HG03342 (cell line): Measurements from ENCODE around the gene SLC7A11.
"Not testable (repeated sequence)": the region's sequence is repeated elsewhere in the genome, so short reads cannot be mapped to it uniquely, and the experiment has no call there.

Experiments used
- ATAC-seq: cut with Tn5 transposase; IDR thresholded peaks from one replicate; pipeline ENCODE4 v1.9.1; 2021; ENCODE audit warnings: mild to moderate bottlenecking, moderate library complexity; ENCODE audit not compliant: unreplicated experiment

The SLC7A11 gene

DNA sequence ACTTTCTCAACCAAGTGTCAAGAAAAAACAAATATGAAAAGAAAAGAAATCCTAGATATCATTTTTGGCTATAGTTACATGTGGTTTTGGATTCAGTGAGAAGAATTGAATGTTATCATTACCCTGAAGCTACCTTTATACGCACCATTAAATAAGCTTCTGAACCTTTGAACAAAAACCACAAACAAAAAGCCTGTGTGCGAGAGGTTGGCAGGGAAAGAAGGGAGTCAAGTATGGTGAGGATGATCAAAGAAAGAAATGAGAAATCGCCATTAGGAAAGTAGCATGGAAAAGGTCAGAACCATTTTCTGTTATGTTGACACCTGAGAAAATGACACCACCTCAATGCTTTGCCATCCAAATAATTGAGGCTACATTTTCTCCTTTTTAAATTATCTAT is 1.2 kb upstream of the SLC7A11 start:
- no peak for ATAC-seq

DNA sequence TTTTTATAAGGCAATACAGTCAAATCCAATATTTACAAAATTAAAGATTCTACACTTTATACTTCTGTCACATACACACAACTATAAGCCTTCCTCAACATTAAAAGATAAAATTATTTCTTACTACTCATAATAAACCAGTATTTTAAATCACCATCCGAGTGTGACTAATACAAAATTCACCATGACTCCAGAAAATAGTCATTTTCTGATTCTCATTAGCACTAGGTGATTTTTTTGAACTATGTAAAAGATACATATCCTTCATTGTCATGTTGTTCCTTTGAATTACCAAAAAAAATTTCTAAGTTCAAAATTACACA is 646 bp upstream of the SLC7A11 start:
- ATAC-seq = no peak

- ATAC-seq = peak; percentile 0
Observed at GRCh38 chr4:138241281-138242075, 671 bp downstream of the SLC7A11 start.

- ATAC-seq = no peak
Observed at GRCh38 chr4:138239491-138239890, 2.7 kb downstream of the SLC7A11 start.

- no peak for ATAC-seq
Observed at GRCh38 chr4:138238521-138239292, 3.4 kb downstream of the SLC7A11 start.

DNA sequence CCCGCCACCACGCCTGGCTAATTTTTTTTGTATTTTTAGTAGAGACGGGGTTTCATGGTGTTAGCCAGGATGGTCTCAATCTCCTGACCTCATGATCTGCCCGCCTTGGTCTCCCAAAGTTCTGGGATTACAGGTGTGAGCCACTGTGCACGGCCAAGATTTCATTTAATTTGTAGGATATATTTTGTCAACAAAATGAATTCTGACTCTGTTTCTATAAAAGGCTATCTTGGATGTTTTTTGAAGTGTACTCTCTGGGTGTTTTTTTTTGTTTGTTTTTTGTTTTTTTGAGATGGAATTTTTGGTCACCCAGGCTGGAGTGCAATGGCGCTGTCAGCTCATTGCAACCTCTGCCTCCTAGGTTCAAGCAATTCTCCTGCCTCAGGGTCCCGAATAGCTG is 5.0 kb downstream of the SLC7A11 start:
- not testable (repeated sequence) for ATAC-seq

DNA sequence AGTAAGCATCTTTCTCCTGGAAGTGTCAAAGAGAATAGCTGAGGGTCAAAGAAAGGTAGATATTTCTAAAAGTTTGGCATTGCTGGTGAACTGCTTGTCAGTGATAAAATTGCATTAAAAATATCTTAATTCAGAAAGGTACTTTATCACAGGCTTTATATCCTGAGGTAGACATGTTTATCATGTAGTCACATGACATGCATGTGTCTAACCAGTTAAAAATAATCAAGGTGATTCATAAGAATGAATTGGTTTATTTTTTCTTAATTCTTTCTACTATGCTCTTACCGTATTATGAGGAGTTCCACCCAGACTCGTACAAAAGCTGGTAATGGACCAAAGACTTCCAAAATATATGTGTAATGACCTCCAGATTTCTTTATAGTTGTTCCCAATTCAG is 6.1 kb downstream of the SLC7A11 start:
- no peak for ATAC-seq

- peak; percentile 49 for ATAC-seq
Observed at GRCh38 chr4:138235419-138235952, 6.7 kb downstream of the SLC7A11 start.

GRCh38 chr4:138234248-138234647 is 7.9 kb downstream of the SLC7A11 start:
- no peak for ATAC-seq

DNA sequence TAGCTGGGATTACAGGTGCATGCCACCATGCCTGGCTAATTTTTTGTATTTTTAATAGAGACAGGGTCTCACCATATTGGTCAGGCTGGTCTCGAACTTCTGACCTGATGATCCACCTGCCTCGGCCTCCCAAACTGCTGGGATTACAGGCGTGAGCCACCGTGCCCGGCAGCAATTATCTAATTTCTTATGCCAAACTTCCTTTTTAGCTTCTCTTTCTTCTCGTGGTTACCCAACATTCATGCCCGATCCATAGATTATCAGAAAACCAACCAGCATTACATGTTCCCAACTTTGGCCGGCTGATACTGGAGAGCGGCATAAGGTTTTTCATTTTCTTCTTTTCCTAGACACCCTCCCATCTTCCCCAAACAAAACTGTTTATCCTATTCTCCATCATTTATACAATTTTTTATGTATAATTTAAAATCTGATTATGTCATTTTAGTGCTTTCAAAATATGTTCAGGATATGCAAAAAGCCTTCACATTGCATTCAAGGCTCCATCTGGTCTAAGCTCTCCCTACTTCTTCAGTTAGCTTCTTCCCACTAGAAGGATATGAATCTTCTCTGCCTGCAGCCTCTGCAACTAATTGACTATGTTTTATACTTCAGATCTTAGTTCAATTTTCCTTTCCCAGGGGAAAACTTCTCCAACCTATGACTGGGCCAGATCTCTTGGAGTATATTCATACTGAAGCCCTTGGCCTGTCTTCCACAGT is 8.7 kb downstream of the SLC7A11 start:
- ATAC-seq = no peak

GRCh38 chr4:138232364-138232763 is 9.8 kb downstream of the SLC7A11 start:
- no peak for ATAC-seq

DNA sequence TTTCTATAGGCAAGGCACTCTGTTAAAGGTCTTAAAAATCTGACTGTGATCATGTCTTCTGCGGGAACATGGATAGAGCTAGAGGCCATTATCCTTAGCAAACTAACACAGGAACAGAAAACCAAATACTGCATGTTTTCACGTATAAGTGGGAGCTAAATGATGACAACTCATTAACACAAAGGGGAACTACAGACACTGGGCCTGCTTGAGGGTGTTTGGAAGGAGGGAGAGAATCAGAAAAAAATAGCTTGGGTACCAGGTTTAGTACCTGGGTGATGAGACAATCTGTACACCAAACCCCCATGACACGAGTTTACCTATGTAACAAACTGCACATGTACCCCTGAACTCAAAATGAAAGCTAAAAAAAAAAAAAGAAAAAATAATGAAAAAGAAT is 12.1 kb downstream of the SLC7A11 start:
- ATAC-seq = no peak

- no peak for ATAC-seq
Observed at GRCh38 chr4:138229160-138229559, 13.0 kb downstream of the SLC7A11 start.

- no peak for ATAC-seq
Observed at GRCh38 chr4:138226351-138226750, 15.8 kb downstream of the SLC7A11 start.

- ATAC-seq = no peak
Observed at GRCh38 chr4:138225477-138225876, 16.7 kb downstream of the SLC7A11 start.

- ATAC-seq = no peak
Observed at GRCh38 chr4:138224614-138225013, 17.5 kb downstream of the SLC7A11 start.

DNA sequence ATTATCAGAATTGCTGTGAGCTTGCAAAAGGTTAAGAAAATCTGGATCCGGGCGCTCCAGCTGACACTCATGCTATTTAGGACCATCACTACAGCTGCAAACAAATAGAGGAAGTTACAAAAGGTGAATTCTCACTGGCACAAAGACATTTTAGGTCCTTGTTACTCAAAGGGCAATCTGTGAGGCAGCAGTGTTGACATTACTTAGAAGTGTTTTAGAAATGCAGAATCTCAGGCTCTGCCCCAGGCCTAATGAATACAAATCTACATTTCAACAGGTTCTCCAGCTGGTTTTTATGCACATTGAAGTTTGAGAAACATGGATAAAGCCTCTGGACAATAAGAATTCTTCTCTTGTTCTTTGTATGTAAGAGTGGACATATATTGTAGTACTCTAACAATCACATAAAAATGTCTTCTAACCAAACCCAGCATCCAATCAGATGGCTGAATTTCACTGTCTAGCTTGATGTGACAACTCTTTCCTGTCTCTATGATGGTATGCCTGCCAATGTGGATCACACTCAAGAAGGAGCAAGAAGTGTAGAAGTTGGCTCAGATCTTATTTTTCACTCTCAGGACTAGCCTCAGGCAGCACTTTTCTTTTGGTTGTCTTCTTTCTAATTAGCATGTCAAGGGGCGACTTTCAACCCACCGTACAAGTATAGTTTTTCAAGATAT is 18.8 kb downstream of the SLC7A11 start:
- ATAC-seq = peak; percentile 48

DNA sequence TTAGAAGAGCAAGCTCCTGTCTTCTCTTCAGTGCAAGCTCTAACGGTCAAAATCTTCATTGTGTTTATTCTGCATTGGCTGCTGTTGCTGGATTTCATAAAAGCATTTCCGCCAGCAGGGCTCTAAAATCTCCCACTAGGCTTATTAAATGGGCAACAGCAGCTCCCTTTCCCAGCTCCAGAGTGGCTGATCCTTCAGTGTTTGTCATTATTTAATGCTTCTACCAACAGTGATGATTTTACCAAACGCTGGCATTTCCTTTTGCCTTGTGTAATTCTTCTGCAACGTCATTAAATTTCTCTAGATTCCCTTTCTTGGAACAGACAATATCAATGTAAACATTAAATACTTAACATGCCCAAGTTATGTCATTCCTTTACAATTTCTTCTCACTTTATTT is 20.1 kb downstream of the SLC7A11 start:
- ATAC-seq = no peak

DNA sequence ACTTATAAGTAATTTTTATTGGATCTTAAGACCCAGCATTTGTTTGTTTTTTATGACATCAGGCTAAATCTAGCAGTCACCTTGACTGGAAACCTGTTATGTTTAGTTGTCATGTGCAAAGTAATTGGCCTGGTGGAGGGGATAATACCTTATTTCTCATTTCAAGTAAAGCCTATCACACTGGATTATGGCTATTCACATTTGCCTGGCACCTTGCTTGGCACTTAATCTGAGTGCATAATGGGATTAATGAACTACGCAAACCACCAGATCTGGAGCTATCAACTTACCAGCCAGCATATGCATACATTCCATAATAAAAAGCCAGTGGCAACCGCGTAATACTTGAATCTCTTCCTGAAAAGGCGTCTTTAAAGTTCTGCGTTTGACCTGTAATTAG is 23.2 kb downstream of the SLC7A11 start:
- ATAC-seq = no peak

DNA sequence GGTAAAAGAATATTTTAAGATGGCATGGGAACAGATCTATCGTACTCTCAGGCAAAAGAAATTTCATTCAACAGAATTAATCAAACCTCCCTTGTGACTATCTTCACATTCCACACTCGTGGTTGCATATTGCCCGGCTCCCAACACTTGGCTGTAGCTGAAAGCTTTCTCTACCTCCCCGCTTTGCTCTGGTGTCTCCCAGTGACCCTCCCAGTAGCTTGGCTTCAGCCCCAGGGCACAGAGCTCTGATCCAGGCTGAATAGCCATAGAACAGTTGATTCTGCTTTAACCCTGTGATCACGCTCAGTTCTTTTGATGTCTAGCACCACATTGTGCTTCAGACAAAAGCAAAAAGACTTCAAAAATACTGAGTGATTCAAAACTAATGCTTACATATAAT is 24.6 kb downstream of the SLC7A11 start:
- ATAC-seq = no peak

DNA sequence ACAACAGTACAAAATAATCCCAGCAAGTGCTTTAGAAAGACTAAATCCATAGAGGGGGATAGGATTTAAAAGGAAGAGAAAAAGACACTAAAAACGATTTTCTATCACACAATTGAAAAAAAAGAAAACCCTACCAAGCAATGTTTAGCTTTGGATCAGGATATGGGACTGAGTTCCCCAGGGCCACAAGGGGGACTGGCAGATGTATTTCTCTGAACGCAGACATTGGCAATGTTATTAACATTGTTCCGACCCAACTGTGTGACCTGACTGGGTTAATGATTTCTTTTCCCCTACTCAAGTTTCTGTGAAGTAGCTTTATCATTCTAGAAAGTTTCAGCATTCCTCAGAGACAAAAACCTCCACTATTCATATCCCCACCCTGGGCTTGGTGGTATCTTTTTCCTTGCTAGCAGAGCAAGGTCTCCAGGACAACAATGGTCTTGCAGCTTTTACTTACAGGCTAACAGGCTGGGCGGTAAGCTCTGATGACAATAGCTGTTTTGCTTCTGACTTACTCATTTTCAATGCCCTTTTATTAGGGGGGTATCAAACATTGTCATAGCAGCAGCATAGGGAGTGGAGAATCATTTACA is 25.8 kb downstream of the SLC7A11 start:
- ATAC-seq = no peak
